Liver (tissue), 2 donors: Measurements from ENCODE around the gene SFMBT2.

Experiments used
- TF ChIP-seq, protein P1 (sequence below): IDR thresholded peaks from 2 replicates; pipeline ENCODE4 v1.6.1; 2016; ENCODE audit warnings: antibody characterized with exemption
- TF ChIP-seq, protein P2 (sequence below): IDR thresholded peaks from 2 replicates; pipeline ENCODE4 v1.6.1; 2016; ENCODE audit warnings: antibody characterized with exemption, mild to moderate bottlenecking
- TF ChIP-seq, protein P3 (sequence below): fragments of 150-350 bp; IDR thresholded peaks from 2 replicates; pipeline ENCODE4 v1.5.1; 2017; ENCODE audit warnings: improper control_type of control experiment, low read depth, low read length; ENCODE audit not compliant: missing input control
- TF ChIP-seq, protein P4 (sequence below): IDR thresholded peaks from 2 replicates; pipeline ENCODE4 v1.6.1; 2016; ENCODE audit warnings: antibody characterized with exemption
- donor health status: healthy.

DNA sequence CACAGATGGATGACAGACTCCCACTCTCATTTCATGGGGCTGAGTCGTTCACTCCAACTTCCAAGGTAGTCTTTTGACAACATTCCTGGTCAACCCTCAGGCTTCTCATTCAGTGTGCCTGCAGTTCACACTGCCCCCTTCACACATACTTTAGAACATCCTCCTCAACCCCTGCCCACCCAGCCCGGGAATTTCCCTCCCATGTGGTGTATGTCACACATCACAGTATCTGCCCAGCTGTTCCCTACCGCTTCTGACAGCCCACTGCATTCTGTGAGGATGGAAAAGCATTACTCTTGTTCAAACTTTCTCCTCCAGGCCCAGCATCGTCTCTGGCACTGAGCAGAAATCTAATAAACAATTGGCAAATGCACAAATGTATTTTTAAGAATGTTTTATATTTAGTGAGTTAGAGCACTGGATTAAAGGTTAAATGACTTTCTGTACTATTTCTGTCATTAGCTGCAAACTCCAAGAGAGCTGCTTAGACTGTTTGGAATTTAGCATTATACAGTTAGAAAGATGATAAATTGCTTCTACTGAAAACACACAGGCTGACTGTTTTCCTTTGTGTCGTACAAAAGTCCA lies 110.4 kb downstream of the SFMBT2 start:
- TF ChIP-seq, protein P1, sequence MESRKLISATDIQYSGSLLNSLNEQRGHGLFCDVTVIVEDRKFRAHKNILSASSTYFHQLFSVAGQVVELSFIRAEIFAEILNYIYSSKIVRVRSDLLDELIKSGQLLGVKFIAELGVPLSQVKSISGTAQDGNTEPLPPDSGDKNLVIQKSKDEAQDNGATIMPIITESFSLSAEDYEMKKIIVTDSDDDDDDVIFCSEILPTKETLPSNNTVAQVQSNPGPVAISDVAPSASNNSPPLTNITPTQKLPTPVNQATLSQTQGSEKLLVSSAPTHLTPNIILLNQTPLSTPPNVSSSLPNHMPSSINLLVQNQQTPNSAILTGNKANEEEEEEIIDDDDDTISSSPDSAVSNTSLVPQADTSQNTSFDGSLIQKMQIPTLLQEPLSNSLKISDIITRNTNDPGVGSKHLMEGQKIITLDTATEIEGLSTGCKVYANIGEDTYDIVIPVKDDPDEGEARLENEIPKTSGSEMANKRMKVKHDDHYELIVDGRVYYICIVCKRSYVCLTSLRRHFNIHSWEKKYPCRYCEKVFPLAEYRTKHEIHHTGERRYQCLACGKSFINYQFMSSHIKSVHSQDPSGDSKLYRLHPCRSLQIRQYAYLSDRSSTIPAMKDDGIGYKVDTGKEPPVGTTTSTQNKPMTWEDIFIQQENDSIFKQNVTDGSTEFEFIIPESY = no peak
- TF ChIP-seq, protein P2, sequence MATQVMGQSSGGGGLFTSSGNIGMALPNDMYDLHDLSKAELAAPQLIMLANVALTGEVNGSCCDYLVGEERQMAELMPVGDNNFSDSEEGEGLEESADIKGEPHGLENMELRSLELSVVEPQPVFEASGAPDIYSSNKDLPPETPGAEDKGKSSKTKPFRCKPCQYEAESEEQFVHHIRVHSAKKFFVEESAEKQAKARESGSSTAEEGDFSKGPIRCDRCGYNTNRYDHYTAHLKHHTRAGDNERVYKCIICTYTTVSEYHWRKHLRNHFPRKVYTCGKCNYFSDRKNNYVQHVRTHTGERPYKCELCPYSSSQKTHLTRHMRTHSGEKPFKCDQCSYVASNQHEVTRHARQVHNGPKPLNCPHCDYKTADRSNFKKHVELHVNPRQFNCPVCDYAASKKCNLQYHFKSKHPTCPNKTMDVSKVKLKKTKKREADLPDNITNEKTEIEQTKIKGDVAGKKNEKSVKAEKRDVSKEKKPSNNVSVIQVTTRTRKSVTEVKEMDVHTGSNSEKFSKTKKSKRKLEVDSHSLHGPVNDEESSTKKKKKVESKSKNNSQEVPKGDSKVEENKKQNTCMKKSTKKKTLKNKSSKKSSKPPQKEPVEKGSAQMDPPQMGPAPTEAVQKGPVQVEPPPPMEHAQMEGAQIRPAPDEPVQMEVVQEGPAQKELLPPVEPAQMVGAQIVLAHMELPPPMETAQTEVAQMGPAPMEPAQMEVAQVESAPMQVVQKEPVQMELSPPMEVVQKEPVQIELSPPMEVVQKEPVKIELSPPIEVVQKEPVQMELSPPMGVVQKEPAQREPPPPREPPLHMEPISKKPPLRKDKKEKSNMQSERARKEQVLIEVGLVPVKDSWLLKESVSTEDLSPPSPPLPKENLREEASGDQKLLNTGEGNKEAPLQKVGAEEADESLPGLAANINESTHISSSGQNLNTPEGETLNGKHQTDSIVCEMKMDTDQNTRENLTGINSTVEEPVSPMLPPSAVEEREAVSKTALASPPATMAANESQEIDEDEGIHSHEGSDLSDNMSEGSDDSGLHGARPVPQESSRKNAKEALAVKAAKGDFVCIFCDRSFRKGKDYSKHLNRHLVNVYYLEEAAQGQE = no peak
- TF ChIP-seq, protein P3, sequence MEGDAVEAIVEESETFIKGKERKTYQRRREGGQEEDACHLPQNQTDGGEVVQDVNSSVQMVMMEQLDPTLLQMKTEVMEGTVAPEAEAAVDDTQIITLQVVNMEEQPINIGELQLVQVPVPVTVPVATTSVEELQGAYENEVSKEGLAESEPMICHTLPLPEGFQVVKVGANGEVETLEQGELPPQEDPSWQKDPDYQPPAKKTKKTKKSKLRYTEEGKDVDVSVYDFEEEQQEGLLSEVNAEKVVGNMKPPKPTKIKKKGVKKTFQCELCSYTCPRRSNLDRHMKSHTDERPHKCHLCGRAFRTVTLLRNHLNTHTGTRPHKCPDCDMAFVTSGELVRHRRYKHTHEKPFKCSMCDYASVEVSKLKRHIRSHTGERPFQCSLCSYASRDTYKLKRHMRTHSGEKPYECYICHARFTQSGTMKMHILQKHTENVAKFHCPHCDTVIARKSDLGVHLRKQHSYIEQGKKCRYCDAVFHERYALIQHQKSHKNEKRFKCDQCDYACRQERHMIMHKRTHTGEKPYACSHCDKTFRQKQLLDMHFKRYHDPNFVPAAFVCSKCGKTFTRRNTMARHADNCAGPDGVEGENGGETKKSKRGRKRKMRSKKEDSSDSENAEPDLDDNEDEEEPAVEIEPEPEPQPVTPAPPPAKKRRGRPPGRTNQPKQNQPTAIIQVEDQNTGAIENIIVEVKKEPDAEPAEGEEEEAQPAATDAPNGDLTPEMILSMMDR = no peak
- TF ChIP-seq, protein P4, sequence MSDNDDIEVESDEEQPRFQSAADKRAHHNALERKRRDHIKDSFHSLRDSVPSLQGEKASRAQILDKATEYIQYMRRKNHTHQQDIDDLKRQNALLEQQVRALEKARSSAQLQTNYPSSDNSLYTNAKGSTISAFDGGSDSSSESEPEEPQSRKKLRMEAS = no peak
